Measurements from ENCODE around the gene TGFB3. TPM values are rescaled to one million over a fixed set of nuclear protein-coding genes. Genes with fewer than 3 reads are reported as not detected.

Gene TGFB3
- total RNA-seq, 1 donor from 2014 or later: 4.4 TPM

DNA sequence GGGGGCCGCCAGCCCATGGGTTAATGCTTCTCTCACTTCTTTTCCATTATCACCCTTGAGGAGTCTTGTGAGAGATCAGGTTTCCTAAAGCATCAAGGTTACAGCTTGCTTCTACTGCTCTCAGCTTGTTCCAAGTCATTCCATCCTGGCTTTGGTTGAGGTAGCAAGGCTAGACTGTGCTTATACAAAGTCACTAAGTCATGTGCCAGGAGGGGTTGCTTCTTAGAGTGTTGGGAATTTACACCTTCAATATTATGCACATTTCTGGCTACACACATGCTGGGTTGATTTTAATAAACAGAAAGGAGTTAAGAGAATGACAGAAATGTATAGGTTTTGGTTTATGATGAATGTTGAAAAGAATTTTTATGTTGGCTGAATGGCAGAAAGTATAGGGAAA is 25.6 kb upstream of the TGFB3 start:
- DNase-seq (no peak), ATAC-seq (ENCODE audit: low read depth) (no peak)
- intact Hi-C loops (cut with micrococcal nuclease): no loop called here
- Mint-ChIP-seq H3K4me3 (no peak overlapping the region), H3K4me1 (no peaks in the 10 kb centered on the region), H3K36me3 (ENCODE audit: low read depth) (peaks cover 62% of the 10 kb centered on the region), H3K27me3 (no peaks in the 10 kb centered on the region), H3K27ac (no peak overlapping the region), H3K9me3 (peaks cover 13% of the 10 kb centered on the region)
- TF ChIP-seq, protein P1, sequence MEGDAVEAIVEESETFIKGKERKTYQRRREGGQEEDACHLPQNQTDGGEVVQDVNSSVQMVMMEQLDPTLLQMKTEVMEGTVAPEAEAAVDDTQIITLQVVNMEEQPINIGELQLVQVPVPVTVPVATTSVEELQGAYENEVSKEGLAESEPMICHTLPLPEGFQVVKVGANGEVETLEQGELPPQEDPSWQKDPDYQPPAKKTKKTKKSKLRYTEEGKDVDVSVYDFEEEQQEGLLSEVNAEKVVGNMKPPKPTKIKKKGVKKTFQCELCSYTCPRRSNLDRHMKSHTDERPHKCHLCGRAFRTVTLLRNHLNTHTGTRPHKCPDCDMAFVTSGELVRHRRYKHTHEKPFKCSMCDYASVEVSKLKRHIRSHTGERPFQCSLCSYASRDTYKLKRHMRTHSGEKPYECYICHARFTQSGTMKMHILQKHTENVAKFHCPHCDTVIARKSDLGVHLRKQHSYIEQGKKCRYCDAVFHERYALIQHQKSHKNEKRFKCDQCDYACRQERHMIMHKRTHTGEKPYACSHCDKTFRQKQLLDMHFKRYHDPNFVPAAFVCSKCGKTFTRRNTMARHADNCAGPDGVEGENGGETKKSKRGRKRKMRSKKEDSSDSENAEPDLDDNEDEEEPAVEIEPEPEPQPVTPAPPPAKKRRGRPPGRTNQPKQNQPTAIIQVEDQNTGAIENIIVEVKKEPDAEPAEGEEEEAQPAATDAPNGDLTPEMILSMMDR (IDR thresholded peaks at IDR 0.05): no peak
- ChIA-PET CTCF (no interaction called here), POLR2A (no interaction called here)

DNA sequence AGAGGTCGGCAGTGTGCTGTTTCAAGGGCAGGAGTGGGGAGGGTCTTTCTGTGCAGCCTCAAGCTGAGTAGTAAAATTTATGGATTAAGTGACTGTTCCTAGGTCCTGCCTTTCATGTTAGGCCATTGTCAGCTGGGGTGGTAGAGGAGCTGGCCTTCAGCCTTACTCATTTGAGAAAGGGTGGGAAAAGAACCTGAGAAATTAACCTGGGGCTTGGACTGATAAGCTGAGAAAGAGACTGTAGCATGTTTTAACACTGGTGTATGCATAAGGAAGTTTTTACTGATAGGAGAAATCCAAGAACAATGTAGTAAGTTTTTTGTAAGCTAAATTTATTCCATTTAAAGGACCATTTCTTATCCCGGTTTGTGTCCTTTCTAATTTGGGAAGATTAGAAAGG is 24.5 kb upstream of the TGFB3 start:
- TF ChIP-seq, protein P1 (IDR thresholded peaks at IDR 0.05): no peak
- no peak for ATAC-seq (ENCODE audit: low read depth)
- CTCF ChIA-PET: interaction anchor here (0.6 to 0.8 kb wide), 2 partner anchors 24 to 702 kb away, joined by 3 to 4 read pairs; no protein-coding TSS in a partner anchor
- H3K36me3 Mint-ChIP-seq (ENCODE audit: low read depth): peaks cover 60% of the 10 kb centered on the region
- POLR2A ChIA-PET: no interaction called here
- H3K27ac Mint-ChIP-seq: no peak overlapping the region
- H3K4me3 Mint-ChIP-seq: no peak overlapping the region
- intact Hi-C loops (cut with micrococcal nuclease): no loop called here
- no peak for DNase-seq
- no peaks in the 10 kb centered on the region for H3K27me3 Mint-ChIP-seq
- no peaks in the 10 kb centered on the region for H3K4me1 Mint-ChIP-seq
- H3K9me3 Mint-ChIP-seq: peaks cover 13% of the 10 kb centered on the region

DNA sequence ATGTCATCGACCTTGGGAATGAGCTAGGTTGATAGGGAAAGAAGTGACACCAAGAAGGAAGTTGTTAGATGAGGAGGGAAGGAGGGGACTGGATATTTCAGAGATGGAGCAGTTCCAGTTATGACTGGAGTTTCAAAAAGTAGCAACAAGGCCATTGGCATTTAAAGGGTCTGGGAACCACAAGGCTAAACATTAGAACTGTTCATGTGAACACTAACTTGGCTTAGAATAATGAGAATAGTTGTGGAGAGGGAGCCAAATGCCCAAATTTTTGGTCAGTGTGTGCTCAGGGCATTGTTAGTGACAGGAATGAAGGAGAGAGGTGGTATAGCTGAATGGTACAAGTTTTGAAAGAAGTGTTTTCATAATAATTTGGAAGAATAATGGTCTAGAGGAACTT is 20.6 kb upstream of the TGFB3 start:
- Mint-ChIP-seq H3K4me3 (no peak overlapping the region), H3K27me3 (no peaks in the 10 kb centered on the region), H3K9me3 (peaks cover 13% of the 10 kb centered on the region), H3K4me1 (no peaks in the 10 kb centered on the region), H3K27ac (no peak overlapping the region), H3K36me3 (ENCODE audit: low read depth) (peaks cover 75% of the 10 kb centered on the region)
- POLR2A ChIA-PET: no interaction called here
- ATAC-seq (ENCODE audit: low read depth) (no peak), DNase-seq (no peak)
- TF ChIP-seq, protein P1 (IDR thresholded peaks at IDR 0.05): no peak
- CTCF ChIA-PET: no interaction called here
- intact Hi-C loops (cut with micrococcal nuclease): no loop called here

DNA sequence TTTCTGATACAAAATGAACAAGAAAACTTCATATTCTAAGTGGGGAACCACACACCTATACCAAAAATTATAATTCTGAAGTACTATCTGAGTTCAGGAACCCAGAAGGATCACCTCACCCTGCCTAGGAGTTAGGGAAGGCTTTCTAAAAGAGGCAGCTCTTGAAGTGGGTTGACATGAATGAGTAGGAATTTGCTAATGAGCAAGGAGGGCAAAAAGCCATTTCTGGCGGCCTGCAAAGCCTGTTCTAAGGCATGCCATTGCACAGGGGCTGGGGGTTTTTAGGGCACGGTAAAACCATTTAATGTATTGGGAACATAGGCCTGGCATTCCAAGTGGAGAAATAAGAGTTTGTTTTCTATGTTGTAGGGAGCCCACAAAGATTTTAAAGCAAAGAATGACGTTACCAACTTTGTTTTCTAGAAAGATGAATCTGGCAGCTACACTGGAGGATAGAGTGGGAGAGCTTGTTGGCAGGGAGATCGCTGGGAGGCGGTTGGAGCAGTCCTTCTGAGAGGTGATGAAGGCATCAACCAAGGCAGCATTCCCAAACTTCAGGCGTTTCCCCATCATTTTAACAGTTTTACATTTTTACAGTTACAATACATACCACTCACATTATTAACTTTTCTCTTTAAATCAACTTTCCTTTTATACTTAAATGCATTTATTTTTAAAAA is 17.9 kb upstream of the TGFB3 start:
- H3K27me3 Mint-ChIP-seq: no peaks in the 10 kb centered on the region
- CTCF ChIA-PET: no interaction called here

DNA sequence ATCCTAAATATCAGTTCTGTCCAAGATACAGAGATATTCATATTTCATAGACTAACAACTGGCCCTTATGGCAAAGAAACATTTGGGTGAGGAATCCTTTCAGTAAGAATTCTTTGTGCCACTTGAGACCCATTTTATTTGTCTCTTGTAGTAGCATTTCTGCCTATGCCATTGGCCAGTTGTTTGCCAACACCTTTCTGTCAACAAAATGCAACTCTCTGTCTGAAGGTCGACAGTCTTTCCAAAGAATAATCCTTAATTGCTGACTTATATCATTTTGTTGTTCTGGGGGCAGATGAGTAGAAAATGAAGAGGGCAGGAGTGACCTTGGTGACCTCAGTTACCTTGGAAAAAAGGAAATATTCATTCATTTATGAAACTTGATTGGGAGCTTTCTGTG is 14.7 kb upstream of the TGFB3 start:
- Mint-ChIP-seq H3K4me3 (no peak overlapping the region), H3K9me3 (no peaks in the 10 kb centered on the region), H3K4me1 (peaks cover 4% of the 10 kb centered on the region), H3K36me3 (ENCODE audit: low read depth) (peaks cover 63% of the 10 kb centered on the region), H3K27me3 (no peaks in the 10 kb centered on the region), H3K27ac (no peak overlapping the region)
- DNase-seq (no peak), ATAC-seq (ENCODE audit: low read depth) (no peak)
- ChIA-PET POLR2A (no interaction called here), CTCF (no interaction called here)
- intact Hi-C loops (cut with micrococcal nuclease): no loop called here
- TF ChIP-seq, protein P1 (IDR thresholded peaks at IDR 0.05): no peak

More for the DNA sequence above, 17.9 kb upstream of the TGFB3 start:
- DNase-seq (no peak), ATAC-seq (ENCODE audit: low read depth) (no peak)
- TF ChIP-seq, protein P1 (IDR thresholded peaks at IDR 0.05): no peak
- no peak overlapping the region for H3K4me3 Mint-ChIP-seq
- H3K9me3 Mint-ChIP-seq: peaks cover 5% of the 10 kb centered on the region
- H3K27ac Mint-ChIP-seq: no peak overlapping the region
- peaks cover 73% of the 10 kb centered on the region for H3K36me3 Mint-ChIP-seq (ENCODE audit: low read depth)
- POLR2A ChIA-PET: interaction anchor here (0.5 kb wide), 1 partner anchor 874 kb away, joined by 4 read pairs; no protein-coding TSS in a partner anchor
- no peaks in the 10 kb centered on the region for H3K4me1 Mint-ChIP-seq
- intact Hi-C loops (cut with micrococcal nuclease): no loop called here

Data from activated B cell treated with CpG ODN at 0.5 μM for 24 hours (primary cell).